HepG2 (cell line): ENCODE results near the gene SRP19.

Source experiments
- IKZF1 ChIP-seq: fragments of 450-650 bp; IDR thresholded peaks from 2 replicates; pipeline ENCODE4 v1.7.1; 2016
- JUN ChIP-seq: sonication (generic); formaldehyde crosslinking; IDR thresholded peaks from 2 replicates; pipeline ENCODE4 v1.4.0; 2020; ENCODE audit warnings: mild to moderate bottlenecking, missing genetic modification reagents
- NFYC ChIP-seq: IDR thresholded peaks from 2 replicates; pipeline ENCODE4 v1.6.1; 2016; ENCODE audit warnings: missing genetic modification reagents, missing compliant biosample characterization
- POLR2A ChIP-seq, 2 experiments: IDR thresholded peaks; 2 replicates each; pipeline ENCODE4 v1.6.1; 2011; ENCODE audit warnings: low read depth in 2 of 2, low read length in 2 of 2, mild to moderate bottlenecking in 1 of 2, moderate library complexity in 1 of 2; ENCODE audit not compliant: insufficient read depth in 1 of 2
- RAD21 ChIP-seq: fragments of 450-650 bp; formaldehyde crosslinking; IDR thresholded peaks from 2 replicates; pipeline ENCODE4 v1.5.0; 2020; ENCODE audit warnings: mild to moderate bottlenecking
- RXRA ChIP-seq: sonication (generic); formaldehyde crosslinking; IDR thresholded peaks from 2 replicates; pipeline ENCODE4 v1.5.1; 2020; ENCODE audit warnings: missing genetic modification reagents
- SRF ChIP-seq: IDR thresholded peaks from 2 replicates; pipeline ENCODE4 v1.6.1; 2011; ENCODE audit warnings: mild to moderate bottlenecking, low read depth, low read length, moderate library complexity
- ZNF850 ChIP-seq: sonication (generic); formaldehyde crosslinking; conservative IDR thresholded peaks from 2 replicates; pipeline ENCODE4 v1.9.0; 2021; ENCODE audit warnings: mild to moderate bottlenecking, missing genetic modification reagents
- TF ChIP-seq, protein P1 (sequence below): sonication (generic); formaldehyde crosslinking; IDR thresholded peaks from 2 replicates; pipeline ENCODE4 v1.5.0; 2020; ENCODE audit warnings: mild to moderate bottlenecking, missing genetic modification reagents, moderate library complexity
- TF ChIP-seq, protein P2 (sequence below): sonication (generic); formaldehyde crosslinking; IDR thresholded peaks from 2 replicates; pipeline ENCODE4 v1.4.0; 2020; ENCODE audit warnings: missing genetic modification reagents, borderline replicate concordance

DNA sequence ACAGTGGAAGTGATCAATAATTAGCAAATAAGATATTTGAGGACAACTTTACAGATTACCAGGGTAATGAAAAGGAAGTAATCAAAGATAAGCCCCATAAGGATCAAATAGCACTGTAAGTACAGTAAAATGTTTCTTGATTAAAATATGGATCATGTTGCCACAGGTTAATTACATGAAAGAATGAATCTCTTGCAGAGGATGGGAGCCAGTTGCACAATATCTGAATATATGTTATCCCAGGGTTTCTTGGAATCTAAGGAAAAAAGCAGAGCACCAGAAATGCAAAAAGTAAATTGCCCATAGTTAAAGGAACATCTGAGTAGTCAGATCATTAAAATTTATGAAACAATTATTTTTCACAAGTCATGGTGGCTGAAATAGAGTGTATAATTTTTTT is 13.8 kb upstream of the SRP19 start:
- no peak for TF ChIP-seq RAD21 (CRISPR knock-in tag)
- TF ChIP-seq SRF, result no peak
- no peak for TF ChIP-seq NFYC (CRISPR knock-in tag)
- TF ChIP-seq ZNF850 (CRISPR knock-in tag), result no peak
- TF ChIP-seq POLR2A (IDR thresholded peaks at IDR 0.05; ENCODE audit: insufficient read depth in 1 of 2, low read depth in 2 of 2, low read length in 2 of 2), result no peak
- TF ChIP-seq, protein P1, sequence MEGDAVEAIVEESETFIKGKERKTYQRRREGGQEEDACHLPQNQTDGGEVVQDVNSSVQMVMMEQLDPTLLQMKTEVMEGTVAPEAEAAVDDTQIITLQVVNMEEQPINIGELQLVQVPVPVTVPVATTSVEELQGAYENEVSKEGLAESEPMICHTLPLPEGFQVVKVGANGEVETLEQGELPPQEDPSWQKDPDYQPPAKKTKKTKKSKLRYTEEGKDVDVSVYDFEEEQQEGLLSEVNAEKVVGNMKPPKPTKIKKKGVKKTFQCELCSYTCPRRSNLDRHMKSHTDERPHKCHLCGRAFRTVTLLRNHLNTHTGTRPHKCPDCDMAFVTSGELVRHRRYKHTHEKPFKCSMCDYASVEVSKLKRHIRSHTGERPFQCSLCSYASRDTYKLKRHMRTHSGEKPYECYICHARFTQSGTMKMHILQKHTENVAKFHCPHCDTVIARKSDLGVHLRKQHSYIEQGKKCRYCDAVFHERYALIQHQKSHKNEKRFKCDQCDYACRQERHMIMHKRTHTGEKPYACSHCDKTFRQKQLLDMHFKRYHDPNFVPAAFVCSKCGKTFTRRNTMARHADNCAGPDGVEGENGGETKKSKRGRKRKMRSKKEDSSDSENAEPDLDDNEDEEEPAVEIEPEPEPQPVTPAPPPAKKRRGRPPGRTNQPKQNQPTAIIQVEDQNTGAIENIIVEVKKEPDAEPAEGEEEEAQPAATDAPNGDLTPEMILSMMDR (CRISPR knock-in tag), result no peak
- TF ChIP-seq, protein P2, sequence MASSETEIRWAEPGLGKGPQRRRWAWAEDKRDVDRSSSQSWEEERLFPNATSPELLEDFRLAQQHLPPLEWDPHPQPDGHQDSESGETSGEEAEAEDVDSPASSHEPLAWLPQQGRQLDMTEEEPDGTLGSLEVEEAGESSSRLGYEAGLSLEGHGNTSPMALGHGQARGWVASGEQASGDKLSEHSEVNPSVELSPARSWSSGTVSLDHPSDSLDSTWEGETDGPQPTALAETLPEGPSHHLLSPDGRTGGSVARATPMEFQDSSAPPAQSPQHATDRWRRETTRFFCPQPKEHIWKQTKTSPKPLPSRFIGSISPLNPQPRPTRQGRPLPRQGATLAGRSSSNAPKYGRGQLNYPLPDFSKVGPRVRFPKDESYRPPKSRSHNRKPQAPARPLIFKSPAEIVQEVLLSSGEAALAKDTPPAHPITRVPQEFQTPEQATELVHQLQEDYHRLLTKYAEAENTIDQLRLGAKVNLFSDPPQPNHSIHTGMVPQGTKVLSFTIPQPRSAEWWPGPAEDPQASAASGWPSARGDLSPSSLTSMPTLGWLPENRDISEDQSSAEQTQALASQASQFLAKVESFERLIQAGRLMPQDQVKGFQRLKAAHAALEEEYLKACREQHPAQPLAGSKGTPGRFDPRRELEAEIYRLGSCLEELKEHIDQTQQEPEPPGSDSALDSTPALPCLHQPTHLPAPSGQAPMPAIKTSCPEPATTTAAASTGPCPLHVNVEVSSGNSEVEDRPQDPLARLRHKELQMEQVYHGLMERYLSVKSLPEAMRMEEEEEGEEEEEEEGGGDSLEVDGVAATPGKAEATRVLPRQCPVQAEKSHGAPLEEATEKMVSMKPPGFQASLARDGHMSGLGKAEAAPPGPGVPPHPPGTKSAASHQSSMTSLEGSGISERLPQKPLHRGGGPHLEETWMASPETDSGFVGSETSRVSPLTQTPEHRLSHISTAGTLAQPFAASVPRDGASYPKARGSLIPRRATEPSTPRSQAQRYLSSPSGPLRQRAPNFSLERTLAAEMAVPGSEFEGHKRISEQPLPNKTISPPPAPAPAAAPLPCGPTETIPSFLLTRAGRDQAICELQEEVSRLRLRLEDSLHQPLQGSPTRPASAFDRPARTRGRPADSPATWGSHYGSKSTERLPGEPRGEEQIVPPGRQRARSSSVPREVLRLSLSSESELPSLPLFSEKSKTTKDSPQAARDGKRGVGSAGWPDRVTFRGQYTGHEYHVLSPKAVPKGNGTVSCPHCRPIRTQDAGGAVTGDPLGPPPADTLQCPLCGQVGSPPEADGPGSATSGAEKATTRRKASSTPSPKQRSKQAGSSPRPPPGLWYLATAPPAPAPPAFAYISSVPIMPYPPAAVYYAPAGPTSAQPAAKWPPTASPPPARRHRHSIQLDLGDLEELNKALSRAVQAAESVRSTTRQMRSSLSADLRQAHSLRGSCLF (CRISPR knock-in tag), result no peak
- TF ChIP-seq JUN (CRISPR knock-in tag), result no peak
- TF ChIP-seq RXRA (CRISPR knock-in tag), result no peak
- TF ChIP-seq IKZF1, result no peak
